CD4-positive, alpha-beta T cell treated with Interleukin-15 for 1 hour (primary cell): ENCODE data around the gene TMOD1.

Experiments
- DNase-seq: peaks from one replicate; pipeline ENCODE4 v3.0.0-alpha.2; 2020

Gene TMOD1

DNA sequence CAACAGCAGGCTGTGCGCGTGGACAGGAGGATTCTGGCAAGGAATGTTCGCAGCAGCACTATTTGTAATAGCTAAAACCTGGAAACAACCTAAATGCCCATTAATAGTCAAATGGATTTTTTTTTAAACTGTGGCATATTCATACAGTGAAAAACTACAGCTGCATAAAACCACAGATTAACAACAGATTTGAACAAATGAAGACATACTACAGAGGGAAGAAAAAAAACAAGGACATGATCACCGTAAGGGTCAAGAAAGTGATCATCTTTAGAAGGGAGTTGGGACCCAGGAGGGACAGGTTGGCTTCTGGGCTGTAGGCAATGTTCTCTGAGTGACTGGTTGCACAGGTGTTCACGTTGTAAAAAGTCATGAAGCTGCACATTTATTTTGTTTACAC lies 1.2 kb upstream of the TMOD1 start:
- DNase-seq: no peak

DNA sequence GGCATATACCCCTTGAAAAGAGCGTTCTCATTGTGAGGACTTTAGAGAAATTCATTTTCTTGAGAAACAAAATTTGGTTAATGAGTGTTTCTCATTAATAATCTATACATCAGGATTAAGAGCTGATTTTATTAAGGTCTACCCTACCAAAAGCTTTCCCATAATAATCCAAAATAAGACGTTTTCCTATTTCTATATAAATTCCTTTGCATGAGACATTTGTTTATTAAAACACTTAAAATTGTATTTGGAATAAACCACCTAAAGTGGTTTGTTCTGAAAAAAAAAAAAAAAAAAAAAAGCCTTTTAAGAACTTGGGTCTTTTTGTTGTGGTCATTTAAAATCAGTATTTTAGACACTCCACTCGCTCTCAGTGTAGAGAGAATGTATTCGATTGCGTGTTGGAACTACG lies 695 bp upstream of the TMOD1 start:
- no peak for DNase-seq

DNA sequence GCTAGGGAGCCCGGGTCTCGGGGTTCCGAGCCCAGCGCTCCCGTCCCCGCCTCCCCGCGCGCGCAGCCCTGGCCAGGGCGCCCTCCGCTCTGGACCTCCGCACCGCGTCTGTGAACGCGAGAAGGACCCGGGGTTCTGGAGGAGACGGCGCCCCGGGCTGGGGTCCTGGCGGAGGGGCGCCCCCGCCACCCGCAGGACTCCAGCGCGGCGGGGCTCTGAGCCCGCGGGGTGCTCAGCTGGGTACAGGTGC lies 431 bp downstream of the TMOD1 start:
- DNase-seq: no peak

DNA sequence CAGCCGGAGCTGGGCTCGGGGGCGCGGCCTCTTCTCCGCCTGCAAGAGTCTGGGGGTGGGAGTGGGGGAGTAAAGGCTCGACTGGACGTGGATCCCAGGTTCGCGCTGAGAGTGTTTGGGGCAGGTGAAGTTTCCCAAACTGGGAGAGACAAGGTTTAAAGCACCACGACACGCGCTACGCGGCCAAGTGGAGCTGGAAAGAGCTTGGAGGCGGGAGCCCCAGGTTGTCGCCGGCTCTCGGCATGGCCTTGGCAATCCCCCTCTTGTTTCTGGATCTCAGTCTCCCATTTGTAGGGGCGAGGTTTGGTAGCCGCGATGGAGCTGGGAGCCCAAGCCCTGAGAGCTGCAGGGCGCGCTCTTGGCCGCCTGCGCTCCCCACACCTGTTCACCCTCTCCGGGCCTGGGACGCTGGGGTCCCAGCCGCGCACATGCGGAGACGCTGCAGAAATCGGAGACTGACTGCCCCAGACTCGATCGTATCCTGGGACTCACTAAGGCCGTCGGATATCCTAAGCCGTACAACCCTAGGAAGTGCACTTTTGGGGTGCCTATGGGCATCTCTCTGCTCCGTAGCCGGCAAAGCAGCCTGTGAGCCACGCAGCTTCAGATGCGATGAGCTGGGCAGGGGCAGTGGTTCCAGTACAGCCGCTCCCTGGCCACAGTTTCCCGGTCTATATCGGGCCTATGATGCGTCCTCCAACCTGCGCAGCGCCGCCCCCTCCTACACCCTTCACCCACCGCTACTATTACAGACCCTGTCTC lies 937 bp downstream of the TMOD1 start:
- DNase-seq: no peak

DNA sequence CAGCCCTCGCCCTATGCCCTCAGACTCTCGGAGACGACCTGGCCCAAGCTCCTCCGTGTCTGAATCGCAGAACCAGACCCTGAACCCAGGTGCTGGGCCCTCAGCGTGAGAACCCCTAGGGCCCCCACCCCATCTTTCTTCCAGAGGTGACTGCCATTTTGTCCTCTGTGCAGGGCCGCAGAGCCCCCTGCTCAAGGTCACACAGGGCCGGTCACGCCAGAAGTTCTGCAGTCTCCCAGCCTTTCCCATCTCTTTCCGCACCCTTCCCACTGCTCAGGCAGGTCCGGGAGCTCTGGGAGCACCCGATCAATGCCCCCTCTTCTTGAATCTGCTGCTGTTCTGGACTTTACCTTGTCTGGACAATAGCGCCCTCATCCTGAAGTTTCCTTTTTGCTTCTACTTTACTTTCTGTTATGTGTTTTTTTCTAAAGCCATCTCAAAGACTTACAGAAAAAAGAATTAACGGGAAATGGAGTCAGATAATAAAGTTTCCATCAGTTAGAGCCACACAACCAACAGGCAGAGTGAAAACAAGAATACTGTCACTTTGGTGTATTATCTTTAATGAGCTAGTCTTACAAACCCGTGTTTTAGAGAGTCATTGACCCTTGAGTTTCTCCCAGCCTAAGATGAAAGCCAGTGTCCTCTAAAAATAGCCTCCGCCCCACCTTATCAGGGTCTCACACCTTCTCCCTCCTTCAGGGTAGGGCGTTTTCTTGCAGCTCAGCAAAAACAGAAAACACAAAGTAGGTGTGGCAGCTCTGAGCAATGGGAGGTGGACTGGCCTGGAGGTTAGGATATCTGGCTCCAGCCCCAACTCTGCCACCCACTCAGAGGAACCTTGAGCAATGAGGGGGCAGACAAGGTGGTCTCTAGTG lies 1.8 kb downstream of the TMOD1 start:
- DNase-seq: no peak

DNA sequence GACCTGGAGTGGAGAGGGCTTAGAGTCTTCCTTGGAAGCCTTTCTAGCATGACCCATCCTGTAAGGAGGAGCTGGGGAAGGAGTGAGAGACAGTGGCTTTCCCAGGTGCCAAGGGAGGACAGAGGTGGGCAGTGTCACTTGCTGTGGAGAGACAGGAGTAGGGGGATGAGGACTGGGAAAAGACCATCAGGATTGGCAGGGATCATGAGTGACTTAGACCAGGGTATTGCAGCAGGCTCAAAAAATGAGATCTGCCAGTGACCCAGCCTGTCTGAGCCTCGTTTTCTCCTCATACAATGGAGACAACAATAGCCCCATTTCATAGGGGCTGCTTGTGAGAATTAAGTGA lies 2.4 kb downstream of the TMOD1 start:
- DNase-seq: no peak

DNA sequence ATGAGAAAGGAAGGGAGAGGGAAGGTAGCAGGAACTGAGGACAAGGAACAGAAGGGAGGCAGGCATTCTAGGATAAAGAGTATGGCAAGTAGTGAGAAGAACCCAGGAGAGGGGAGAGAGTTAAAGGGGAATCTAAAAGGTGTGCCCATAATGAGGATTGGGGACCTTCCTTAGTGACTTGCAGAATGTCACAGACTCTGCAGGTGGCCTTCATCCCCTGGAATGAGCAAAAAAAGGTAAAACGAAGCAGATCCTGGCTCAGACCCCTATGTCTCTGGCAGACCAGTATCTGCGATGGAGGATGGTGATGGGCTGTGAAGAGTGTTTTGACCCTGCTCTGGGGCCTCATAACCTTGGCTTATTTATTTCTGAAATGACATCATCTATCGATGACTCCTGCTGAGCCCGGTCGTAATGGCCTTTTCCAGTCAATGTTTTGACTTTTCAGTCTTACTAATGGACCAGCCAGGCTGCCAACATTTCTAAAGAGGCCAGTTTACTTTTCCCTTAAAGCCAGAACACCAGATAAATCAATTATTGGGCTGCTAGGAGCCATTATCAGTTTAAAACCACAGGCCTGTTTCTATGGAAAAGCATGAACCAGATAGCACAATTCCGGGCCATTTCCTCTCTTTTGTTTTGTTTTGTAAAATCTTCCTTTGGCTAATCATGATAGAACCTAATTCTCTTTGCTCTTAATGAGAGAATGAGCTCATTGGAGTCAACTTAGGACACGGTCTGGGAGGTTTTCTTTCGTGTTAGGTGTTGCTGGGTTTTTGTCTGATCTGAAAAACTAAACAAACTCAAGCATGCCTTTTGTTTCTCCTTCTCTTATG lies 3.1 kb downstream of the TMOD1 start:
- no peak for DNase-seq

DNA sequence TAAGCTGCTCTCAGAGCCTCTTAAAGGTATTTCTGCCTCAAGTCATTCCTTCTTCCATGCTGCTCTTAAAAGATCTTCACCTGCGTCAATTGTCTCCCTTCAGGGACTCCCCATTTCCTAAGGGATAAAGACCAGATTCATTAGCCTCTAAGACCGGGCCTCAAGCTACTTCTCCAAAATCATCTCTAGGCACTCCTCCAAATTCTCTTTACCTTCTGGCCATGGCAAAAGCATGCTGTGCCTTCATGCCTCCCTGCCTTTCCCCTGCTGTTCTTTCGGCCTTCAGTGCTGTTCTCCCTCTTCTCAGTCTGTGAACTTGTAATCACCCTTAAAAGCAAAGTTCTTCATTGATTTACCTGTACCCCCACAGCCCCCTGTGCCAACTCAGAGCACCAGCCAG lies 4.4 kb downstream of the TMOD1 start:
- DNase-seq: no peak

DNA sequence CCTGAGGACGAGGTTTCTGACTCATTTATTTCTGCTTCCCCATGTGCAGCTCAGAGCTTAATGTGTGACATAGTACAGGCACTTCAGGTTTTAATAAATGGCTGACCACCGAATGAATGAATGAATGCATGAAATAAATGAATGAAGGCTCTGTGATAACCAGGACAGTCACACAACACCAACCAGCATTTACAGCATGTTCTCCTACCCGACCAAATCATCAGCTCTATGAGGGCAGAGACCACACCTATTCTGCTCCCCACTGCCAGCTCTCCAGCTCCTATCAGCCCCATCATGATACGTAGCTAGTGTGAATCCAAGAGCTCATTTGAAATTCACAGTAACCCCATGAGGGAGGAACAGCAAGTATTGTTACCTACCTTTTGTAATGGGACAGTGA lies 4.8 kb downstream of the TMOD1 start:
- DNase-seq: no peak

DNA sequence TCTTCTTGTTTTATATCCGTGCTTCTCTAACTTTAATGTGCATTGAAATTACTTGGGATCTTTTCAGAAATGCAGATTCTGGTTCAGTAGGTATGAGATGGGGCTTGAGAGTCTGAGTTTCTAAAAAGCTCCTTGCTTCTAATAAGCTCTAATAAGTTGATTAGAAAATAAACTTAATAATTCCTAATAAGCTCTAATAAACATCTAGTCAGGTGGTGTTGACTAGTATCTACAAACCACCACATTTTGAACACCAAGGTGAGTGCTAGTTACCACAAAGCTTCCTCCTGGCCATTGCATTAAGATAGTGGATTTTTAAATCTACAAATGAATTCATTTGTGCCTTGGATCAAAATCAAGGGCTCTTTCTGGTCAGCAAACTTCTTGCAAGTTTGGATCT lies 5.3 kb downstream of the TMOD1 start:
- no peak for DNase-seq

DNA sequence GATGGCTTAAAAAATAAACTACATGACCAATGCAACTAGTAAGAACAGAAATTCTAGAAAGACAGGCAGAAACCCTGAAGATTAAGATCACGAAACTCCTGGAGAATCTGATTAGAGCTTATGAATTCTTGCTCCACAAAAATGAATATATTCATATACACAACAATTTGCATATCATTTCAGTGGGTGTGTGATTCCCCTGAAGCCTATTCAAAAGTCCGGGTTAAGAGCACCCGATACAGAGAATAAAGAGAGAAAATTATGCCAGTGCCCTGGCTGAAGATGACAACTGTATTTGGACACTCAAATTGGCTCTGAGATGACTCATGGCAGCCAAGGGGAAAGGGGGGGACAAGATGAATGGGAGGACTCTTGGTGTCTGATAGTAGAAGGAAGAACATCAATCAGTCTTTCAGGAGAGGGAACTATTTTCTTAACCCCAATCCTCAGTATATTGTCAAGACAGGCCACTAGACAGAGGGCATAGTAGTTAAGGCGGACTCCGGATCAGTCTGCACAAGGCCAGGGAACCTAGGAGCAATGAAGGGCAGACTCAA lies 6.0 kb downstream of the TMOD1 start:
- DNase-seq: no peak

DNA sequence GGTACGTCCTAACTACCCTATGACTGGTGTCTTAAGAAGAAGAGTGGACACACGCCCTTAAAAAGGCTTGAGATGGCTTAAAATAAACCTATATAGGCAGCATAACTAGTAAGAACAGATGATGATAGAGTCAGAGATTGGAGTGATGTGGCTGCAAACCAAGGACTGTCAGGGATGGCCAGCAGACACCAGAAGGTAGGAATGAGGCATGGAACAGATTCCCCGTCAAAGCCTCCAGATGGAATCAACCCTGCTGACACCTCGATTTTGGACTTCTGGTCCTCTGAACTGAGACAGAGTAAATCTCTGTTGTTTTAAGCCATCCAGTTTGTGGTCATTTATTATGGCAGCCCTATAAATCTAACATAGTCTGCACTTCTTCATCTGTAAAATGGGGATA lies 7.4 kb downstream of the TMOD1 start:
- no peak for DNase-seq

DNA sequence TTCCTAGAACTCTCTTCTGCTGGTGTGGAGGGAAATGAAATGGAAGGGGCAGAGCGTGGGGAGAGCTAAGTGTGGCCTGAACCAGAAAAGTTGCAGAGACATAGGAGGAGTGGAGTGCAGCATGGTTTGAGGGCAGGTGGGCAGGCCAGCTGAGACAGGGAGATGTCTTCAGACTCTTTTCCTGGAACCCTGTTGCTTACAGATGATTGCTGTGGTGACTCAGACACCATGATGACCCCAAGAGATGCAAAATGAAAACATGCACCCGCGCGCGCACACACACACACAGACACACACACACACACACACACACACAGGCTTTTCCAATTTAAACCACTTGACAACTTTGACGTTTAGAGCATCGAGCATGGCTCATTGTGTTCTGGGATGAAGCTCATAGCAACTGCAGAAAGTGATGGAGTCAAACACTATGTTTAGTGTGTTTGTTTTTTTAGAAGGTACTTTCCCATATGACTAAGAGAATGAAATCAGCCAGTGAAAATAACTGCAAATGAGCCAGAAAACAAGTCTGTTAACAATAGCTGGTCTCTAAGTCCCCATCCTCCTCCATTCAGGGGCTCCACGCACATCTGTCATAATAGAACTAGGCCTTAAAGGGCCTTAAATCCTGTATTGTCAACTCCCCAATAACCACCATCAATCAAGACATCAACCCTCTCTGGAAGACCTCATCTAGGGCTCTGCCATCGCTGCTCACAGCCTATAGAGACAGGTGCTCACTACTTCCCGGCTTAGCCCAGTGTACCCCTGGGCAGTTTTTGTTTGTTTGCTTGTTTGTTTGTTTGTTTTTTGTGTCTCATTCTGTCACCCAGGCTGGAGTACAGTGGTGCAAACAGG lies 9.6 kb downstream of the TMOD1 start:
- no peak for DNase-seq

DNA sequence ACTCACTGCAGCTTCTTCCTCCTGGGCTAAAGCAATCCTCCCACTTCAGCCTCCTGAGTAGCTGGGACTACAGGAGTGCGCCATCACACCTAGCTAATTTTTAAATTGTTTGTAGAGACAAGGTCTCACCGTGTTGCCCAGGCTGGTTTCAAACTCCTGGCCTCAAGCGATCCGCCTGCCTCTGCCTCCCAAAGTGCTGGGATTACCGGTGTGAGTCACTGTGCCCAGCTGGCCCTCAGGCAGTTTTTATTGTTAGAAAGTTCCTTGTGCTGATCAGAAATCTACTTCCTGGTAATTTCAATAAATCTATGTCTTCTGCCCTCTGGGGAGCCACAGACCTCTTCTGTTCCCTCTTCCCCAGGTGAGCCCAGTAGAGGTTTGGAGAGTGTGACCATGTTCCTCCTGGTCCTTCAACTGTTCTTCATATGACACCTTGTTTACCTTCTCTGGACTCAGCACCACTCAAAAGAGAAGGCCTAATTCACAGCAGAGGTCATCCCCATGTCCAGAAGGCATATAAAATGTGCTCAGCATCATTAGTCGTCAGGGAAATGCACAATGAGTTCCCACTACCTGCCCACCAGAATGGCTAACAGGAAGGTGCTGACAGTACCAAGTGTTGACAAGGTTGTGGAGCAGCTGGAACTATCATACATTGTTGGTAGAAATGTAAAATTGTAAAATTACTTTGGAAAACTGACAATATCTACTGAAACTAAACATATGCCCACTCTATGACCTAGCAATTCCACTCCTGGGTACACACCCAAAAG lies 10.4 kb downstream of the TMOD1 start:
- DNase-seq: no peak

DNA sequence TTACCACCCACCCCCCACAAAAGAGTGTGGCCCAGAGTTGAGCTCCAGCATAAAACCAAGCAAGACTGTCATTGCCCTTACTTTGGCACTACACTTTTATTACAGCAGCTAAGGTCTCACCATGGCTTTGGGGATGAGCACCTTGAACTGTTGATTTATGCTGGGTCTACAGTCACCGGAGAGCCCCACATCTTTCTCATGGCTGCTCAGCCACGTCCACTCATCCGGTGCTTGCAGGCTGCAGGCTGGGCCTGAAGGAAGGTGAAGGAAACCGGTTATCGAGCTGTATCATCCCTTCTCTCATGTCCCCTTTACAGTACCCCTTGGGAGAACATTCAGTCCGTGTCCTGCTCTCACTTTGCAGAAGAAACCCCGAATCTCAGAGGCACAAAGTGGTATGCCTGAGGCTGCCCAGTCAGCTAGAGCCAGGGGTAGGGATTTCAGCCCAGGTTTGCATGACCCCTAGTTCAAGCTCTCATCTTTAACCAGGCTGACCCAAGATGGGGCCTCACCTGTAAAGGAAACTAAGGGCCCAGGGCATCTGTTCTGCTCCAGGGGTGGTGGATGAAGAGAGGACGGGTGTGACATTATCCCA lies 11.6 kb downstream of the TMOD1 start:
- DNase-seq: no peak

DNA sequence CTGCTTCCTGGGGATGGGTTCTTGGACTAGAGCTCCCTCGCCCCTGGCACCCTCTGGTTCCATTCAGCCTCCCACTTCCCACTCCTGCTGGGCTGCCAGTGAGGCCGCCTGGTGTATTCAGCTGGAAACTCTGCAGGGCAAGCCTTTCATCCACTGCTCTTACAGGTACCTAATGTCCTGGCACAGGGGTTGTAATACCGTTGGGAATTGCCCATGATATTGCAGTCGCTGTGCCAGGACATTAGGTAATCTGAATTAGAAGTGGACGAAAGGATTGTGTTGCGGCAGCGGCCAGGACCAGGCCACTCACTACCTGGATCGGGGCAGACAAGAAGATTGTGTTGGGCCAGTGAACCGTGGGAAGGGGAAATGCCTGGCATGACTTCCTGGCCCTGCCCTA lies 13.1 kb downstream of the TMOD1 start:
- DNase-seq: no peak

DNA sequence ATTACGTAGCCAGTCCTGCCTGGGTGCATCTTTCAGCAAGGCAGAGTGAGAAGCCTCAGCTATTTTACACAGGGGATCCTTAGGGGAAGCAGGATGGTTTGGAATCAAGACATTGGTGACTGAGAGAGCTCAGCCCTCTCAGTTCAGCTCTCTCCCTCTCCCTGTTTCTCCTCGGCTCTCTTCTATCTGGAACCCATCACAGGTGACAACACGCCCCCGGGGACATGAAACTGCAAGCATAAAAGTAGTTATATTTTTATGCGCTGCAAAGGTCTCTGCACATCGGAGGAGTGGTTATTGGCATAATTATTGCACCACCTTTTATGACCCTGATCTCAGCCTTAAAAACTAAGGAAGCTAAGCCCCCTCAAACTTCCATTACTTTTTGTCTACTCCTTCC lies 14.2 kb downstream of the TMOD1 start:
- DNase-seq: no peak

DNA sequence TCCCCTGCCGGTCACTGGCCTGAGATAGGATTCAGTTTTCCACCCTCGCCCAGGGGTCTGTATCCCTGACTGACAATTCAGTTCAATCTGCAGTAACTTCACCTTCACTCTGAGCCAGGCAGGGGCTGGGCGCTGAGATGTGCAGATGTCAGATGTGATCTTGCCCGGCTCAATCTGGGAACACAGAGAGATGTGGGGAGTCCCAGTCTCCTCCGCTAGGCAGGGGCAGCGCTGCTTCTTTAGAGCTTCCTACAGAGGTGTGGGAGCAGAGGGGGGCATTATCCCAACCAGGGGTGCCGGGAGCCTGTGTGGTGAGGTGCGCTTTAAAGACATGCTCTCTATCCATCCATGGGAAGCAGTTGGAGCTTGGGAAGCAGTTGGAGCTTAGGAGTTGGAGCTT lies 14.6 kb downstream of the TMOD1 start:
- DNase-seq: no peak

DNA sequence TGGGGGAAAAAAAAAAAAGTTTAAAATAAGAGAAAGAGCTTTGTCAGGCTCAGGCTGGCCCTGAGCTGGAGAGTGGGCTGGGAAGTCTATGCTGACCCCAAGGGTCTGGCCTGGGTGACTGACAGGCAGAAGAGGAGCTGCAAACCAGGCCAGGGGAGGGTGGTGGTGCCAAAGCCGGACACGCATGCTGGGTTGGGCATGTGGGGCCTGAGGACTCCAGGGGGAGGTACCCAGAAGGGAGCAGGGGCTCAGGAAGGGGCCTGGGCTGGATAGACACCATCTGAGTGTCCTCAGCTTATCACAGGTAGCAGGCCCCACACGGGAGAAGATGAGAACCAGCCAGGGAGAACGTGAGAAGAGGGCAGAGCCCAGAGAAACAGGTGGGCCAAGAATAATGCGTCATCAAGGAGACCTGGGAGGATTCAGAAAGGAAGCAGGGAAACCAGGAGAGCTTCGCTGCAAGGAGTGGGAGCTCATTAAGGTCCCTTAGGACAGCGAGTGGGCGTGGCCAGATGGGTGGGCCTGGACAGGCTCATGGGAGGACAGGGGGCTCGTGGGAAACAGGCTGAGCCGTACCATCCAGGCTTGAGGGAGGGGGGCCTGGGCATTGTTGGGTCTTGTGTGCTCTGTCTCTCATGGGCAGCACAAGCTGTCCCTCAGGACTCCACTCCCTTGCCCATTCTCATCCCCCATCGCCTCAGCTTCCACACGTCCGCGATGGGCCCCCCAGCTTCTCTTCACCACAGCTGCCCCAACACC lies 16.0 kb downstream of the TMOD1 start:
- no peak for DNase-seq

DNA sequence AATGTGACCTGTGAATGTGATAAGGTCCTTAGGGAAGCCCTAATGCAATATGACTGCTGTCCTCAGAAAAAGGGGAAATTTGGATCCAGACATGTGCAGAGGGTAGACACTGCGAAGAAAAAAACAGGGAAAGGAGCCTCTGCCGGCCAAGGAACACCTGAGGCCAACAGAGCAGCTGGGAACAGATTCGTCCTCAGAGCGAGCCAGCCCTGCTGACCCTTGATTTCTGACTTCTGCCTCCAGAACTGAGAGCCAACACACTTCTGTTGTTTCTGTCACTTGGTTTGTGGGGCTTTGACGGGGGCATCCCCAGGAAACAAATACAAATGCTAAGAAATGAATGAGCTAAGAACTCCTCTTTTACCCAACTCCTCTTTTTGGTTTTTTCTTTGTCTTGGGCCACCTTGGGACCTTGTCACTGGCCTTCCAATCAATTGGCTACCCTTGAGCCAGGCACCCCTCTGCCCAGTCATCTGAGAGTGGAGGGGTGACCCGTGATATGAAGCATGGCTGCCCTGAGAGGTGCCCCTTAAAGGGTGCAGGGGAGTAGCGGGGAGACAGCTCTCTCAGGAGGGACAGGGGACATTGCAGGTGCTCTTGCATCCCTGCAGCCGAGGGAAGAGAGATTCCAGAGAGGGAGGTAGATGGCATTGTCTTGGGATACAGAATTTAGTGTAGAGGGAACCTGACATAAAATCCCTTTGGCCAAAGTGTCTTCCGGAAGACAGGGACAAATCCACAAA lies 16.9 kb downstream of the TMOD1 start:
- DNase-seq: no peak
